GM12878 (cell line): ENCODE measurements around the gene ZSCAN25.

Source experiments
- CBFB ChIP-seq: IDR thresholded peaks from 2 replicates; pipeline ENCODE4 v1.6.1; 2016; ENCODE audit warnings: antibody characterized with exemption, low read depth
- CHD1 ChIP-seq: IDR thresholded peaks from 2 replicates; pipeline ENCODE4 v1.6.1; 2012; ENCODE audit warnings: low read depth, low read length, improper control_type of control experiment
- CTCF ChIP-seq, 3 experiments: IDR thresholded peaks in 2 of 3; conservative IDR thresholded peaks in 1 of 3; 2 replicates each; pipeline ENCODE4 v1.5.1; 2011; ENCODE audit warnings: low read depth in 3 of 3, low read length in 3 of 3, mild to moderate bottlenecking in 3 of 3, control low read depth in 2 of 3, moderate library complexity in 2 of 3, inconsistent platforms in 1 of 3, mixed read lengths in 1 of 3; ENCODE audit not compliant: control insufficient read depth in 2 of 3, insufficient read depth in 1 of 3; ENCODE audit errors: extremely low read depth in 1 of 3
- EZH2 ChIP-seq: IDR thresholded peaks from 2 replicates; pipeline ENCODE4 v1.6.1; 2012; ENCODE audit warnings: low read depth, mild to moderate bottlenecking, control low read depth, inconsistent platforms, low read length, borderline replicate concordance; ENCODE audit not compliant: control insufficient read depth
- MYC ChIP-seq: IDR thresholded peaks from 2 replicates; pipeline ENCODE4 v1.6.1; 2011; ENCODE audit warnings: mild to moderate bottlenecking, low read length, moderate library complexity, inconsistent platforms; ENCODE audit not compliant: insufficient read depth, insufficient replicate concordance, insufficient read length, severe bottlenecking
- POLR2A ChIP-seq: IDR thresholded peaks from 2 replicates; pipeline ENCODE4 v1.6.1; 2011; ENCODE audit warnings: low read depth, mild to moderate bottlenecking, low read length
- POLR2AphosphoS5 ChIP-seq: IDR thresholded peaks from 2 replicates; pipeline ENCODE4 v1.6.1; 2011; ENCODE audit warnings: mild to moderate bottlenecking, low read length, inconsistent platforms
- RAD21 ChIP-seq: IDR thresholded peaks from 2 replicates; pipeline ENCODE4 v1.6.1; 2011; ENCODE audit warnings: mild to moderate bottlenecking, low read depth, low read length, moderate library complexity; ENCODE audit not compliant: insufficient read depth
- SUPT20H ChIP-seq: IDR thresholded peaks from 2 replicates; pipeline ENCODE4 v1.6.1; 2011; ENCODE audit warnings: low read depth, mild to moderate bottlenecking, low read length, moderate library complexity, borderline replicate concordance; ENCODE audit not compliant: control insufficient read depth

GRCh38 chr7:99626661-99627060 lies 9.9 kb downstream of the ZSCAN25 start:
- no peak for TF ChIP-seq POLR2AphosphoS5
- no peak for TF ChIP-seq CHD1
- TF ChIP-seq CTCF (IDR thresholded peaks at IDR 0.05 in 2 of 3, conservative IDR thresholded peaks at IDR 0.05 in 1 of 3; ENCODE audit: control insufficient read depth in 2 of 3, extremely low read depth in 1 of 3, insufficient read depth in 1 of 3, low read depth in 3 of 3, low read length in 3 of 3), result no peak
- no peak for TF ChIP-seq MYC
- TF ChIP-seq EZH2, result no peak
- no peak for TF ChIP-seq CBFB
- TF ChIP-seq SUPT20H, result no peak
- TF ChIP-seq POLR2A, result no peak
- no peak for TF ChIP-seq RAD21
